ENCODE results near the gene EZH2. TPM values are rescaled to one million over a fixed set of nuclear protein-coding genes. Genes with fewer than 3 reads are reported as not detected.

The EZH2 gene
- total RNA-seq, 4 donors from 2014 or later = 1.1 to 4.9 (median 2.2) TPM

- no peak for TF ChIP-seq CTCF (IDR thresholded peaks at IDR 0.05; ENCODE audit: low read depth)
Measured at GRCh38 chr7:148847815-148848734, 36.0 kb downstream of the EZH2 start.

- no peak for TF ChIP-seq CTCF (IDR thresholded peaks at IDR 0.05; ENCODE audit: low read depth)
Measured at GRCh38 chr7:148838905-148839304, 45.2 kb downstream of the EZH2 start.

- no peak for TF ChIP-seq CTCF (IDR thresholded peaks at IDR 0.05; ENCODE audit: low read depth)
Measured at GRCh38 chr7:148835854-148836253, 48.2 kb downstream of the EZH2 start.

- TF ChIP-seq CTCF (IDR thresholded peaks at IDR 0.05; ENCODE audit: low read depth) = no peak
Measured at GRCh38 chr7:148834605-148835004, 49.5 kb downstream of the EZH2 start.

- TF ChIP-seq CTCF (IDR thresholded peaks at IDR 0.05; ENCODE audit: low read depth) = no peak
Measured at GRCh38 chr7:148831782-148832181, 52.3 kb downstream of the EZH2 start.

- TF ChIP-seq CTCF (IDR thresholded peaks at IDR 0.05; ENCODE audit: low read depth) = no peak
Measured at GRCh38 chr7:148830897-148831692, 53.0 kb downstream of the EZH2 start.

- no peak for TF ChIP-seq CTCF (IDR thresholded peaks at IDR 0.05; ENCODE audit: low read depth)
Measured at GRCh38 chr7:148828965-148829364, 55.1 kb downstream of the EZH2 start.

All from subcutaneous adipose tissue (tissue), 4 donors.